ENCODE measurements around the gene GPR18. TPM values are rescaled to one million over a fixed set of nuclear protein-coding genes. Genes with fewer than 3 reads are reported as not detected.

GPR18 gene
- total RNA-seq, 1 donor from 2014 or later = not detected

DNA sequence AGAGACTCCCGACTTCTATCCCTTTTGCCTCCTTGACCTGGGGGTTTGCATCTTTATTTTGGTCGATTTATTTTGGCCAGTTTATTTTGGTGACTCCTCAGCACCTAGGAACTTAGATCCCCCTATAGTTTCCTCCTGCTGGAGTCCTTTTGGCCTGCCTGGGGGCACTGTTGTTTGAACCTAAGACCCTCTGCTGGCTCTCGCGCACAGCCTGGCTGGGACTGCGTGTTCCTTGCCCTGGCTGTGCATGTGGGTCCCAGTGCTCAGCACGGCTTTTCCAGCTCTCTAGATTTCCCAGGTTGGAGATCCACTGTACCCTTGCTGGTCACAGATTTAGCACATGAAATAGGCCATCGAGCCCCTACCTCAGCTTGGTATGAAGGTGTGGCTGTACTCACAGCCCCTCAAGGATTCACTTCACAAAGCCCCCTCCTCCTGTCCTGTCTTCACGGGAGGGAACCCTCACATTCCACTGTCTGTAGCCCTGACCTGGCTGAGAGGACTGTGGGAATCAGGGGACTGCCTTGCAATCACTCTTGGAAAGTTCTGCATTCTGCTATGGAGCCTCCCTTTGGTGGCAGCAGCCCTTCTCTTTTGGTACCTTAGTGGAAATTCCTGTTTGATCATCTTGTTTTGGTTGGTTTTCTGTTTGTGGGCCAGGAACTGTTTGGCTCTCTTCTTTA, 49.2 kb downstream of the GPR18 start:
- DNase-seq (ENCODE audit: low read depth) = no peak
- no peaks in the 10 kb centered on the region for H3K27me3 ChIP-seq (ENCODE audit: control insufficient read depth, insufficient read depth, low read length)
- TF ChIP-seq, protein P1, sequence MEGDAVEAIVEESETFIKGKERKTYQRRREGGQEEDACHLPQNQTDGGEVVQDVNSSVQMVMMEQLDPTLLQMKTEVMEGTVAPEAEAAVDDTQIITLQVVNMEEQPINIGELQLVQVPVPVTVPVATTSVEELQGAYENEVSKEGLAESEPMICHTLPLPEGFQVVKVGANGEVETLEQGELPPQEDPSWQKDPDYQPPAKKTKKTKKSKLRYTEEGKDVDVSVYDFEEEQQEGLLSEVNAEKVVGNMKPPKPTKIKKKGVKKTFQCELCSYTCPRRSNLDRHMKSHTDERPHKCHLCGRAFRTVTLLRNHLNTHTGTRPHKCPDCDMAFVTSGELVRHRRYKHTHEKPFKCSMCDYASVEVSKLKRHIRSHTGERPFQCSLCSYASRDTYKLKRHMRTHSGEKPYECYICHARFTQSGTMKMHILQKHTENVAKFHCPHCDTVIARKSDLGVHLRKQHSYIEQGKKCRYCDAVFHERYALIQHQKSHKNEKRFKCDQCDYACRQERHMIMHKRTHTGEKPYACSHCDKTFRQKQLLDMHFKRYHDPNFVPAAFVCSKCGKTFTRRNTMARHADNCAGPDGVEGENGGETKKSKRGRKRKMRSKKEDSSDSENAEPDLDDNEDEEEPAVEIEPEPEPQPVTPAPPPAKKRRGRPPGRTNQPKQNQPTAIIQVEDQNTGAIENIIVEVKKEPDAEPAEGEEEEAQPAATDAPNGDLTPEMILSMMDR (IDR thresholded peaks at IDR 0.05; ENCODE audit: insufficient read depth, low read length, severe bottlenecking) = no peak
- no peak overlapping the region for H3K4me3 ChIP-seq (ENCODE audit: low read depth, low read length)
- FAIRE-seq = no peak
- H3K36me3 ChIP-seq (ENCODE audit: control insufficient read depth, insufficient read depth, low read length) = peaks cover 2% of the 10 kb centered on the region

DNA sequence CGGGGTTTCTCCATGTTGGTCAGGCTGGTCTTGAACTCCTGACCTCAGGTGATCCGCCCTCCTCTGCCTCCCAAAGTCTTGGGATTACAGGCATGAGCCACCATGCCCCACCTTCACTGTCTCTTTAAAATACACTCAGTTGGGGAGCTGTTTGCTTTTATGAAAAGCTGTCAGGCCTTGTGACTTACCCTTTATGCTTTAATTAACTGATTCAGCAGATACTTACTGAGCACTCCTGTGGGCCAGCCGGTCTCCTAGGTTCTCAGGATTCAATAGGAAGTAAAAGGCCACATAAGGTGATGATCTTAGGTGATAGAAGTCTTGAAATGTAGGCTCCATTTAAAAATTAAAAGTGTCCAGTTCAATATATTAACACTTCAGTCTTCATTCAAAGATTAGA, 50.0 kb downstream of the GPR18 start:
- H3K27me3 ChIP-seq (ENCODE audit: control insufficient read depth, insufficient read depth, low read length) = no peaks in the 10 kb centered on the region
- peaks cover 2% of the 10 kb centered on the region for H3K36me3 ChIP-seq (ENCODE audit: control insufficient read depth, insufficient read depth, low read length)
- TF ChIP-seq, protein P1 (IDR thresholded peaks at IDR 0.05; ENCODE audit: insufficient read depth, low read length, severe bottlenecking) = no peak
- FAIRE-seq (no peak), DNase-seq (ENCODE audit: low read depth) (no peak)
- no peak overlapping the region for H3K4me3 ChIP-seq (ENCODE audit: low read depth, low read length)

DNA sequence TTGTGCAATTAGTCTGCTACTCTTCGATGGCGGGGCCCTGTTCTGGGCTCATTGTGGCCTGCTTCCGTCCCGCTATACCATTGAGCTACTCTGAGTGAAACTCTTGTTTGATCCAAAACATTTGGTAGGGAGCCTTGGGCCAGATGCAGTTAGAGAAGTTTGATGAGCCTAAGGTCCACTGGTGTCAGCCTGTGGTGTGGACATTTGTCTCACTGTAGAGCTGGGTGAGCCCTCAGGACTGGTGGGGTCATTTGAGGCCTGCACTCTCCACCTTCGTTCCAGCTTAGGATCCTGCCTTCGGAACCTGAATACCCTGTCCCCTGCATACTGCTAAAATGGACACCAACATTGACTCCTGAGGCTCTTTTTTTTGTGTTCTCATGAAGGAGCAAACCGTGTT, 50.7 kb downstream of the GPR18 start:
- no peak for DNase-seq (ENCODE audit: low read depth)
- Histone ChIP-seq H3K36me3 (ENCODE audit: control insufficient read depth, insufficient read depth, low read length) (peaks cover 2% of the 10 kb centered on the region), H3K4me3 (ENCODE audit: low read depth, low read length) (no peak overlapping the region), H3K27me3 (ENCODE audit: control insufficient read depth, insufficient read depth, low read length) (no peaks in the 10 kb centered on the region)
- FAIRE-seq = no peak
- TF ChIP-seq, protein P1 (IDR thresholded peaks at IDR 0.05; ENCODE audit: insufficient read depth, low read length, severe bottlenecking) = no peak

DNA sequence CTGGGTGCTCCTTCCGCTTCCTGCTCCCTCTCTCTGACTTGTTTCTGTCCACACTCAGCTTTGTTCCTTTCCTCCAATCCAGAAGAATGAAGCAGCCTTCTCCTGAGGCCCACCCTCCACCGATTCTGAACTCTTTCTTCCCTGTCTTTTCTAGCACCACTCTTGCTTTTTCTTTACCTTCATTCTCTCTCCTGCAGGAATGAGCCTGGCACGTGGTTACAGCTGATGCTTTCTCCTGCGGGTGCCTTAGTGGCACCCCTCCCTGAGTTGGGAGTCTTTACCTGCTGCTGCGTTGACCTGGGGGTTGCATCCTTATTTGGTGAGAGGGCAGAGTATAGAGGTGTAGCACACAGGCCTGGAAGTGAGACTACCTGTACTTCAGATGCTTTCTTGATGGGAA, 51.3 kb downstream of the GPR18 start:
- H3K36me3 ChIP-seq (ENCODE audit: control insufficient read depth, insufficient read depth, low read length) = peaks cover 2% of the 10 kb centered on the region
- TF ChIP-seq, protein P1 (IDR thresholded peaks at IDR 0.05; ENCODE audit: insufficient read depth, low read length, severe bottlenecking) = no peak
- no peak for FAIRE-seq
- no peak for DNase-seq (ENCODE audit: low read depth)
- H3K27me3 ChIP-seq (ENCODE audit: control insufficient read depth, insufficient read depth, low read length) = no peaks in the 10 kb centered on the region
- no peak overlapping the region for H3K4me3 ChIP-seq (ENCODE audit: low read depth, low read length)

DNA sequence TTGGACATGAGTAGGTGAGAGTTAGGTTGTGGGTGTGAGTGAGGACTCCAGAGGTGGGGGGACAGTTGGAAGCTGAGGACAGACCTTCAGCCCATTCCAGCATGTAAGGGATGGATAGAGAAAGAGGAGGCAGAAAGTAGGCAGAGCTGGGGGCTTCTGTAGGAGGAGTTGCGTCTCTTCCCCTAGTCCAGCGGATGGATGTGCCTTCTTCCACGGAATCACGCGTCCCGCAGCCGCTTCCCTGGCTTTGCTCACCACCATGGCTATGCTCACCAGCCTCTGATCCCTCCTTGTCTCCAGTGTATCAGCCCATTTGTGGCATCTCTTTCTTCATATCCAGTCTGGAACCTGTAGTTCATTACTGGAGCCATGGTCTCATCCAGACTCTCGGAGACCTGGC, 52.0 kb downstream of the GPR18 start:
- FAIRE-seq (no peak), DNase-seq (ENCODE audit: low read depth) (no peak)
- Histone ChIP-seq H3K36me3 (ENCODE audit: control insufficient read depth, insufficient read depth, low read length) (peaks cover 2% of the 10 kb centered on the region), H3K27me3 (ENCODE audit: control insufficient read depth, insufficient read depth, low read length) (no peaks in the 10 kb centered on the region), H3K4me3 (ENCODE audit: low read depth, low read length) (no peak overlapping the region)
- TF ChIP-seq, protein P1 (IDR thresholded peaks at IDR 0.05; ENCODE audit: insufficient read depth, low read length, severe bottlenecking) = no peak
